CD4-positive, CD25-positive, alpha-beta regulatory T cell (primary cell): ENCODE data around the gene TBCC. TPM values are rescaled to one million over a fixed set of nuclear protein-coding genes. Genes with fewer than 3 reads are reported as not detected.

ENCODE experiments used
- ATAC-seq, 2 donors: fragments of 150-1000 bp; cut with Tn5 transposase; one replicate each; pipeline ENCODE4 v1.10.0; 2021; ENCODE audit warnings: low read depth in 2 of 2, moderate number of reproducible peaks in 2 of 2, moderate library complexity in 1 of 2
- DNase-seq, 3 donors: peaks; one replicate each; pipeline versions ENCODE4 v3.0.0 to v3.0.0-alpha.2; 2012 to 2022; ENCODE audit warnings: mixed read lengths in 1 of 3
- H3K27ac ChIP-seq: one replicate; pipeline ENCODE4 v1.7.0; 2013; ENCODE audit warnings: mild to moderate bottlenecking, low read length; ENCODE audit not compliant: insufficient read depth, poor library complexity, severe bottlenecking
- H3K27me3 ChIP-seq: one replicate; pipeline ENCODE4 v1.7.0; 2013; ENCODE audit warnings: low read length; ENCODE audit not compliant: control insufficient read depth, insufficient read depth
- H3K36me3 ChIP-seq: one replicate; pipeline ENCODE4 v1.7.0; 2013; ENCODE audit warnings: mild to moderate bottlenecking, low read length, moderate library complexity; ENCODE audit not compliant: control insufficient read depth, insufficient read depth
- H3K4me1 ChIP-seq: 2 replicates; pipeline ENCODE4 v1.7.0; 2013; ENCODE audit warnings: mild to moderate bottlenecking, low read length; ENCODE audit not compliant: insufficient read depth, control insufficient read depth, poor library complexity, severe bottlenecking
- H3K4me3 ChIP-seq: one replicate; pipeline ENCODE4 v1.7.0; 2013; ENCODE audit warnings: low read depth, mild to moderate bottlenecking, low read length, moderate library complexity
- H3K9me3 ChIP-seq, 2 experiments: 1 replicate in 1 of 2; 2 replicates in 1 of 2; pipeline ENCODE4 v1.7.0; 2013; ENCODE audit warnings: low read length in 2 of 2, mild to moderate bottlenecking in 1 of 2, moderate library complexity in 1 of 2; ENCODE audit not compliant: control insufficient read depth in 2 of 2
- H3K27ac Mint-ChIP-seq, 3 donors: one replicate each; pipeline ENCODE4 v1.8.0; 2020 to 2022; ENCODE audit warnings: mild to moderate bottlenecking in 3 of 3, mixed read lengths in 3 of 3, moderate library complexity in 2 of 3
- H3K27me3 Mint-ChIP-seq: one replicate; pipeline ENCODE4 v1.8.0; 2022; ENCODE audit warnings: mild to moderate bottlenecking, mixed read lengths
- H3K36me3 Mint-ChIP-seq: one replicate; pipeline ENCODE4 v1.8.0; 2020; ENCODE audit warnings: mixed read lengths
- H3K4me1 Mint-ChIP-seq, 4 donors: one replicate each; pipeline ENCODE4 v1.8.0; 2020 to 2022; ENCODE audit warnings: mixed read lengths in 4 of 4, mild to moderate bottlenecking in 1 of 4
- H3K4me3 Mint-ChIP-seq, 4 donors: one replicate each; pipeline ENCODE4 v1.8.0; 2020 to 2022; ENCODE audit warnings: mild to moderate bottlenecking in 4 of 4, mixed read lengths in 4 of 4, moderate library complexity in 3 of 4
- H3K9me3 Mint-ChIP-seq, 7 donors: one replicate each; pipeline ENCODE4 v1.8.0; 2020 to 2022; ENCODE audit warnings: mixed read lengths in 7 of 7, mild to moderate bottlenecking in 3 of 7, moderate library complexity in 2 of 7
- polyA plus RNA-seq, 4 donors: library from polyadenylated mRNA; unstranded; fragments of 300-500 nt; fragmentation: Illumina TruSeq; gene quantifications; one replicate each; pipeline ENCODE4 v1.2.3, GENCODE V29; 2021
- total RNA-seq: library from RNA; stranded (reverse); gene quantifications from one replicate; pipeline ENCODE4 v1.2.3, GENCODE V29; 2022

The TBCC gene, protein sequence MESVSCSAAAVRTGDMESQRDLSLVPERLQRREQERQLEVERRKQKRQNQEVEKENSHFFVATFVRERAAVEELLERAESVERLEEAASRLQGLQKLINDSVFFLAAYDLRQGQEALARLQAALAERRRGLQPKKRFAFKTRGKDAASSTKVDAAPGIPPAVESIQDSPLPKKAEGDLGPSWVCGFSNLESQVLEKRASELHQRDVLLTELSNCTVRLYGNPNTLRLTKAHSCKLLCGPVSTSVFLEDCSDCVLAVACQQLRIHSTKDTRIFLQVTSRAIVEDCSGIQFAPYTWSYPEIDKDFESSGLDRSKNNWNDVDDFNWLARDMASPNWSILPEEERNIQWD
- total RNA-seq (89.2 TPM), polyA plus RNA-seq (100 to 1,000 TPM; 117 to 136 (median 134) TPM)

GRCh38 chr6:42745640-42746462 is at the start of gene TBCC:
TBCC (minus strand) TSS chr6:42746103; CDS start chr6:42746073, 30 bp downstream.
- no peaks in the 10 kb centered on the region for H3K9me3 ChIP-seq
- H3K9me3 Mint-ChIP-seq, result peaks cover 0 to 10% (median 1%) of the 10 kb centered on the region in 7 donors
- H3K4me3 Mint-ChIP-seq, result peak within 1 kb of the TSS; percentile 94 to 100 (median 100)
- H3K4me1 ChIP-seq, result peaks cover 40% of the 10 kb centered on the region
- DNase-seq, result peak; percentile 93 to 98 (median 95)
- no peaks in the 10 kb centered on the region for H3K36me3 ChIP-seq
- H3K36me3 Mint-ChIP-seq, result peaks cover 7% of the 10 kb centered on the region
- peak; percentile 79 for ATAC-seq
- no peaks in the 10 kb centered on the region for H3K27me3 ChIP-seq
- H3K4me3 ChIP-seq, result peak within 1 kb of the TSS; percentile 91
- H3K27ac Mint-ChIP-seq, result peak within 1 kb of the TSS; percentile 99 to 100 (median 99)
- peaks cover 12% of the 10 kb centered on the region for H3K27me3 Mint-ChIP-seq
- peak within 1 kb of the TSS; percentile 91 for H3K27ac ChIP-seq
- peaks cover 9 to 39% (median 25%) of the 10 kb centered on the region in 4 donors for H3K4me1 Mint-ChIP-seq

- peaks cover 9% of the 10 kb centered on the region for H3K4me1 ChIP-seq
- DNase-seq (no peak), ATAC-seq (no peak)
- H3K9me3 ChIP-seq, result no peaks in the 10 kb centered on the region
- no peak overlapping the region for H3K4me3 ChIP-seq
- H3K27ac ChIP-seq, result no peak overlapping the region
- no peaks in the 10 kb centered on the region for H3K27me3 Mint-ChIP-seq
- H3K4me1 Mint-ChIP-seq, result peaks cover 8 to 40% (median 30%) of the 10 kb centered on the region in 4 donors
- H3K9me3 Mint-ChIP-seq, result no peaks in the 10 kb centered on the region
- H3K36me3 Mint-ChIP-seq, result no peaks in the 10 kb centered on the region
- H3K27ac Mint-ChIP-seq, result no peak overlapping the region
- no peak overlapping the region for H3K4me3 Mint-ChIP-seq
- H3K36me3 ChIP-seq, result peaks cover 4% of the 10 kb centered on the region
- H3K27me3 ChIP-seq, result no peaks in the 10 kb centered on the region
Observed at GRCh38 chr6:42795651-42796050, 49.7 kb upstream of the TBCC start.

GRCh38 chr6:42791706-42792320 is 45.9 kb upstream of the TBCC start:
- Mint-ChIP-seq H3K27ac (peak overlapping the region; percentile 22 to 63 (median 60)), H3K36me3 (peaks cover 10% of the 10 kb centered on the region)
- H3K36me3 ChIP-seq, result peaks cover 4% of the 10 kb centered on the region

GRCh38 chr6:42790549-42791181 is 44.8 kb upstream of the TBCC start:
- no peaks in the 10 kb centered on the region for H3K9me3 Mint-ChIP-seq
- peaks cover 19 to 34% (median 31%) of the 10 kb centered on the region in 4 donors for H3K4me1 Mint-ChIP-seq
- H3K4me3 Mint-ChIP-seq, result peak overlapping the region; percentile 12 to 73 (median 30)
- Histone ChIP-seq H3K27me3 (no peaks in the 10 kb centered on the region), H3K27ac (peak overlapping the region; percentile 64), H3K9me3 (no peaks in the 10 kb centered on the region), H3K36me3 (peaks cover 4% of the 10 kb centered on the region), H3K4me1 (peaks cover 58% of the 10 kb centered on the region), H3K4me3 (peak overlapping the region; percentile 69)
- ATAC-seq (no peak), DNase-seq (no peak)
- H3K36me3 Mint-ChIP-seq, result peaks cover 10% of the 10 kb centered on the region
- no peaks in the 10 kb centered on the region for H3K27me3 Mint-ChIP-seq
- peak overlapping the region; percentile 18 to 87 (median 60) for H3K27ac Mint-ChIP-seq

More at GRCh38 chr6:42791706-42792320, 45.9 kb upstream of the TBCC start:
- Histone ChIP-seq H3K9me3 (no peaks in the 10 kb centered on the region), H3K27me3 (no peaks in the 10 kb centered on the region), H3K27ac (peak overlapping the region; percentile 47), H3K4me3 (no peak overlapping the region), H3K4me1 (peaks cover 47% of the 10 kb centered on the region)
- no peaks in the 10 kb centered on the region for H3K9me3 Mint-ChIP-seq
- ATAC-seq (peak in 1 of 2 donors; percentile 19), DNase-seq (no peak)
- H3K4me3 Mint-ChIP-seq, result peak overlapping the region in 1 of 4 donors; percentile 10
- H3K27me3 Mint-ChIP-seq, result no peaks in the 10 kb centered on the region
- H3K4me1 Mint-ChIP-seq, result peaks cover 19 to 42% (median 40%) of the 10 kb centered on the region in 4 donors

GRCh38 chr6:42788671-42789070 is 42.8 kb upstream of the TBCC start:
- Mint-ChIP-seq H3K27ac (peak overlapping the region; percentile 43 to 96 (median 60)), H3K4me3 (peak overlapping the region; percentile 27 to 49 (median 42)), H3K4me1 (peaks cover 28 to 41% (median 30%) of the 10 kb centered on the region in 4 donors), H3K27me3 (peaks cover 7% of the 10 kb centered on the region), H3K36me3 (peaks cover 10% of the 10 kb centered on the region), H3K9me3 (peaks cover 0 to 3% (median 0%) of the 10 kb centered on the region in 7 donors)
- H3K4me1 ChIP-seq, result peaks cover 69% of the 10 kb centered on the region
- DNase-seq (no peak), ATAC-seq (no peak)
- H3K27me3 ChIP-seq, result no peaks in the 10 kb centered on the region
- peak overlapping the region; percentile 64 for H3K27ac ChIP-seq
- peaks cover 4% of the 10 kb centered on the region for H3K36me3 ChIP-seq
- no peaks in the 10 kb centered on the region for H3K9me3 ChIP-seq
- peak overlapping the region; percentile 8 for H3K4me3 ChIP-seq

GRCh38 chr6:42787063-42787472 is 41.2 kb upstream of the TBCC start:
- H3K4me3 ChIP-seq, result peak overlapping the region; percentile 65
- peaks cover 69% of the 10 kb centered on the region for H3K4me1 ChIP-seq
- no peaks in the 10 kb centered on the region for H3K9me3 ChIP-seq
- peak overlapping the region; percentile 100 for H3K27ac ChIP-seq
- peaks cover 27 to 41% (median 31%) of the 10 kb centered on the region in 4 donors for H3K4me1 Mint-ChIP-seq
- H3K36me3 Mint-ChIP-seq, result peaks cover 10% of the 10 kb centered on the region
- H3K9me3 Mint-ChIP-seq, result peaks cover 0 to 3% (median 0%) of the 10 kb centered on the region in 7 donors
- peaks cover 15% of the 10 kb centered on the region for H3K27me3 Mint-ChIP-seq
- no peaks in the 10 kb centered on the region for H3K27me3 ChIP-seq
- peaks cover 4% of the 10 kb centered on the region for H3K36me3 ChIP-seq
- DNase-seq, result no peak
- no peak for ATAC-seq
- no peak overlapping the region for H3K27ac Mint-ChIP-seq
- no peak overlapping the region for H3K4me3 Mint-ChIP-seq

GRCh38 chr6:42786525-42786985 is 40.7 kb upstream of the TBCC start:
- no peak overlapping the region for H3K27ac Mint-ChIP-seq
- H3K27me3 Mint-ChIP-seq, result peaks cover 18% of the 10 kb centered on the region
- H3K27ac ChIP-seq, result peak overlapping the region; percentile 100
- peaks cover 68% of the 10 kb centered on the region for H3K4me1 ChIP-seq
- H3K4me1 Mint-ChIP-seq, result peaks cover 22 to 38% (median 30%) of the 10 kb centered on the region in 4 donors
- no peak overlapping the region for H3K4me3 Mint-ChIP-seq
- DNase-seq, result no peak
- peaks cover under 1% of the 10 kb centered on the region for H3K36me3 ChIP-seq
- no peaks in the 10 kb centered on the region for H3K9me3 ChIP-seq
- H3K27me3 ChIP-seq, result no peaks in the 10 kb centered on the region
- H3K4me3 ChIP-seq, result peak overlapping the region; percentile 65
- H3K36me3 Mint-ChIP-seq, result peaks cover 10% of the 10 kb centered on the region
- peaks cover 0 to 3% (median 0%) of the 10 kb centered on the region in 7 donors for H3K9me3 Mint-ChIP-seq
- ATAC-seq, result no peak
